GM23338 (cell line): ENCODE measurements around the gene HMGN4. TPM values are rescaled to one million over a fixed set of nuclear protein-coding genes. Genes with fewer than 3 reads are reported as not detected.

ENCODE experiments used
- ATAC-seq: fragments of 200-7000 bp; cut with Tn5 transposase; 3 replicates; pipeline ENCODE4 v1.9.1; 2020
- DNase-seq: peaks from one replicate; pipeline ENCODE4 v3.0.0-alpha.2; 2015; ENCODE audit warnings: low spot score
- H2AFZ ChIP-seq: fragments of 200-600 bp; sonication (generic); 2 replicates; pipeline ENCODE4 v1.8.0; 2016; ENCODE audit warnings: antibody characterized with exemption, mild to moderate bottlenecking, moderate library complexity
- H3F3A ChIP-seq: fragments of 200-600 bp; sonication (generic); replicated peaks from 2 replicates; pipeline ENCODE4 v1.8.0; 2017; ENCODE audit warnings: antibody characterized with exemption, mixed run types, low read depth
- H3K27ac ChIP-seq: fragments of 200-600 bp; sonication (generic); 2 replicates; pipeline ENCODE4 v1.6.1; 2016; ENCODE audit warnings: low read depth
- H3K27me3 ChIP-seq: fragments of 200-600 bp; sonication (generic); 2 replicates; pipeline ENCODE4 v1.8.0; 2016; ENCODE audit warnings: mild to moderate bottlenecking, mixed run types, moderate library complexity; ENCODE audit not compliant: insufficient read depth
- H3K36me3 ChIP-seq: fragments of 200-600 bp; sonication (generic); 2 replicates; pipeline ENCODE4 v1.8.0; 2016; ENCODE audit warnings: mild to moderate bottlenecking; ENCODE audit not compliant: insufficient read depth
- H3K4me1 ChIP-seq: fragments of 200-600 bp; sonication (generic); 2 replicates; pipeline ENCODE4 v1.8.0; 2016; ENCODE audit warnings: mild to moderate bottlenecking, moderate library complexity; ENCODE audit not compliant: insufficient read depth
- H3K4me2 ChIP-seq: fragments of 200-600 bp; sonication (generic); 2 replicates; pipeline ENCODE4 v1.7.1; 2017; ENCODE audit warnings: mixed run types
- H3K4me3 ChIP-seq: fragments of 200-600 bp; sonication (generic); 2 replicates; pipeline ENCODE4 v1.6.1; 2016; ENCODE audit warnings: mixed run types
- H3K79me2 ChIP-seq: fragments of 200-600 bp; sonication (generic); replicated peaks from 2 replicates; pipeline ENCODE4 v1.8.0; 2017; ENCODE audit warnings: mild to moderate bottlenecking; ENCODE audit not compliant: insufficient read depth
- H3K9me2 ChIP-seq: fragments of 200-600 bp; sonication (generic); 2 replicates; pipeline ENCODE4 v1.8.0; 2017; ENCODE audit not compliant: insufficient read depth
- H4K20me1 ChIP-seq: fragments of 200-600 bp; sonication (generic); replicated peaks from 2 replicates; pipeline ENCODE4 v1.8.0; 2017; ENCODE audit warnings: mild to moderate bottlenecking; ENCODE audit not compliant: insufficient read depth
- H3K27ac Mint-ChIP-seq: 2 replicates; pipeline ENCODE4 v1.8.0; 2020; ENCODE audit warnings: inconsistent platforms, mild to moderate bottlenecking, moderate library complexity, mixed read lengths
- H3K27me3 Mint-ChIP-seq: 3 replicates; pipeline ENCODE4 v1.8.0; 2022; ENCODE audit warnings: low read depth, mild to moderate bottlenecking, moderate library complexity, mixed read lengths, inconsistent platforms; ENCODE audit not compliant: insufficient read depth, poor library complexity
- H3K36me3 Mint-ChIP-seq: 3 replicates; pipeline ENCODE4 v1.8.0; 2021; ENCODE audit warnings: low read depth, mild to moderate bottlenecking, inconsistent platforms, moderate library complexity, mixed read lengths
- H3K4me1 Mint-ChIP-seq: 3 replicates; pipeline ENCODE4 v1.8.0; 2020; ENCODE audit warnings: mild to moderate bottlenecking, inconsistent platforms, mixed read lengths
- H3K4me3 Mint-ChIP-seq: 3 replicates; pipeline ENCODE4 v1.8.0; 2021; ENCODE audit warnings: moderate library complexity, mild to moderate bottlenecking, inconsistent platforms, mixed read lengths
- H3K9me3 Mint-ChIP-seq: 3 replicates; pipeline ENCODE4 v1.8.0; 2020; ENCODE audit warnings: moderate library complexity, mild to moderate bottlenecking, inconsistent platforms, mixed read lengths
- CTCF ChIP-seq, 2 experiments: fragments of 200-600 bp in 1 of 2; sonication (generic) in 1 of 2; conservative IDR thresholded peaks; 2 replicates each; pipeline versions ENCODE4 v1.5.1 to v1.6.1; 2016 to 2017; ENCODE audit warnings: antibody characterized with exemption in 2 of 2, low read depth in 2 of 2, mild to moderate bottlenecking in 2 of 2, moderate library complexity in 1 of 2
- EZH2phosphoT487 ChIP-seq: fragments of 200-600 bp; sonication (generic); IDR thresholded peaks from one replicate; pipeline ENCODE4 v1.8.1; 2018; ENCODE audit warnings: antibody characterized with exemption; ENCODE audit not compliant: unreplicated experiment
- JUNB ChIP-seq: IDR thresholded peaks from one replicate; pipeline ENCODE4 v1.6.1; 2016; ENCODE audit warnings: antibody characterized with exemption; ENCODE audit not compliant: unreplicated experiment
- NANOG ChIP-seq: IDR thresholded peaks from 2 replicates; pipeline ENCODE4 v1.6.1; 2016; ENCODE audit warnings: antibody characterized with exemption, borderline replicate concordance
- STAT1 ChIP-seq: IDR thresholded peaks from one replicate; pipeline ENCODE4 v1.6.1; 2016; ENCODE audit warnings: antibody characterized with exemption; ENCODE audit not compliant: unreplicated experiment
- ZNF462 ChIP-seq: fragments of 250-450 bp; sonication (Bioruptor Pico); IDR thresholded peaks from 2 replicates; pipeline ENCODE4 v1.5.0; 2020; ENCODE audit warnings: mild to moderate bottlenecking, moderate library complexity
- polyA plus RNA-seq: library from polyadenylated mRNA; unstranded; fragments of >200 nt; fragmentation: Nextera tagmentation; extraction: Ambion mirVana; gene quantifications from 2 replicates; pipeline ENCODE4 v1.2.1, GENCODE V29; 2016
- total RNA-seq: library from RNA; depleted of rRNA; stranded (reverse); fragments of >200 nt; shearing (Covaris generic); gene quantifications from 2 replicates; pipeline ENCODE4 v1.2.3, GENCODE V29; 2014

Gene HMGN4
- total and polyA plus RNA-seq, 2 experiments from 2014 or later = 35.3 to 91.4 TPM

GRCh38 chr6:26514984-26515383, 23.2 kb upstream of the HMGN4 start:
- H3K9me2 ChIP-seq = no peaks in the 10 kb centered on the region
- no peak overlapping the region for H3K4me2 ChIP-seq
- TF ChIP-seq CTCF (conservative IDR thresholded peaks at IDR 0.05; ENCODE audit: low read depth in 2 of 2) = no peak
- no peak for TF ChIP-seq NANOG
- TF ChIP-seq EZH2phosphoT487 = no peak
- no peak for TF ChIP-seq JUNB
- no peak for TF ChIP-seq STAT1
- no peak for TF ChIP-seq ZNF462 (CRISPR knock-in tag)
- peak overlapping the region; percentile 84 for H2AFZ ChIP-seq
- no peaks in the 10 kb centered on the region for H4K20me1 ChIP-seq
- H3K36me3 ChIP-seq = no peaks in the 10 kb centered on the region
- no peaks in the 10 kb centered on the region for H3K36me3 Mint-ChIP-seq
- peaks cover 3% of the 10 kb centered on the region for H3K4me1 Mint-ChIP-seq
- ATAC-seq (no peak), DNase-seq (no peak)
- no peak overlapping the region for H3K4me3 ChIP-seq
- H3K27ac ChIP-seq = no peak overlapping the region
- H3K79me2 ChIP-seq = no peaks in the 10 kb centered on the region
- H3F3A ChIP-seq = 0 out of 2 replicates have a peak, but pooled peaks cover 2% of the 10 kb centered on the region
- peaks cover 4% of the 10 kb centered on the region; the same call in 1 of the 2 replicates for H3K4me1 ChIP-seq
- H3K9me3 Mint-ChIP-seq = no peaks in the 10 kb centered on the region
- no peaks in the 10 kb centered on the region for H3K27me3 ChIP-seq
- no peak overlapping the region; the same call in 2 of the 3 replicates for H3K4me3 Mint-ChIP-seq
- no peaks in the 10 kb centered on the region for H3K27me3 Mint-ChIP-seq
- no peak overlapping the region for H3K27ac Mint-ChIP-seq
